GM12878 (cell line): ENCODE data around the gene THTPA. TPM values are rescaled to one million over a fixed set of nuclear protein-coding genes. Genes with fewer than 3 reads are reported as not detected.

ENCODE experiments used
- ATAC-seq: fragments of 200-7000 bp; cut with Tn5 transposase; 3 replicates; pipeline ENCODE4 v1.9.1; 2020; ENCODE audit warnings: mild to moderate bottlenecking, moderate library complexity
- BruUV-seq: library from RNA; stranded (reverse); fragments of 400-500 nt; replicated peaks from 2 replicates; lab custom pipeline; 2021; lab: Mats Ljungman, UMichigan
- CTCF ChIA-PET: fragments of 300-600 bp; sonication (Branson Sonifier 250); formaldehyde crosslinking; extraction: SDS; loops from one replicate; lab custom pipeline; 2021; ENCODE audit warnings: inconsistent platforms; lab: Yijun Ruan, JAX
- POLR2A ChIA-PET: fragments of 350-600 bp; formaldehyde crosslinking; extraction: SDS; loops from one replicate; lab custom pipeline; 2021; ENCODE audit warnings: inconsistent platforms; lab: Charles Lee
- RAD21 ChIA-PET: fragments of 300-600 bp; sonication (Branson Sonifier 250); formaldehyde crosslinking; loops from one replicate; lab custom pipeline; 2023; ENCODE audit warnings: antibody characterized with exemption; ENCODE audit not compliant: unreplicated experiment; lab: Charles Lee
- SMC1A ChIA-PET: fragments of 300-600 bp; sonication (Branson Sonifier 250); formaldehyde crosslinking; loops from one replicate; lab custom pipeline; 2023; ENCODE audit not compliant: unreplicated experiment, uncharacterized antibody; lab: Charles Lee
- DNase-seq: peaks from one replicate; pipeline ENCODE4 v3.0.0-alpha.2; 2011; ENCODE audit warnings: low read depth, low spot score
- FAIRE-seq: peaks from 3 replicates; lab custom pipeline; 2011; peaks lifted over from hg19 to GRCh38; lab: Jason Lieb, UNC
- H2AFZ ChIP-seq: 2 replicates; pipeline ENCODE4 v1.6.0; 2011; ENCODE audit warnings: low read depth, low read length, control low read depth; ENCODE audit not compliant: control insufficient read depth
- H3K27ac ChIP-seq: 2 replicates; pipeline ENCODE4 v1.5.1; 2011; ENCODE audit warnings: control low read depth; ENCODE audit not compliant: control insufficient read depth, insufficient read depth
- H3K27me3 ChIP-seq, 2 experiments: replicated peaks in 1 of 2; 2 replicates each; pipeline versions ENCODE4 v1.6.0 to v1.6.1; 2011; ENCODE audit warnings: low read length in 1 of 2; ENCODE audit not compliant: control insufficient read depth in 2 of 2, insufficient read depth in 2 of 2
- H3K36me3 ChIP-seq, 2 experiments: 2 replicates each; pipeline ENCODE4 v1.5.1; 2011; ENCODE audit warnings: low read length in 1 of 2; ENCODE audit not compliant: control insufficient read depth in 2 of 2, insufficient read depth in 2 of 2
- H3K4me1 ChIP-seq: 2 replicates; pipeline ENCODE4 v1.6.1; 2011; ENCODE audit warnings: mild to moderate bottlenecking, low read length, moderate library complexity, mixed read lengths; ENCODE audit not compliant: control insufficient read depth, insufficient read depth
- H3K4me2 ChIP-seq: 2 replicates; pipeline ENCODE4 v1.6.0; 2011; ENCODE audit warnings: control low read depth; ENCODE audit not compliant: control insufficient read depth, insufficient read depth
- H3K4me3 ChIP-seq: fragments of 200-600 bp; sonication (generic); 2 replicates; pipeline ENCODE4 v1.5.1; 2016
- H3K79me2 ChIP-seq: 2 replicates; pipeline ENCODE4 v1.6.0; 2011; ENCODE audit warnings: low read length; ENCODE audit not compliant: control insufficient read depth, insufficient read depth
- H3K9ac ChIP-seq: 2 replicates; pipeline ENCODE4 v1.8.0; 2011; ENCODE audit warnings: low read length, control low read depth, mixed read lengths; ENCODE audit not compliant: control insufficient read depth, insufficient read depth
- H3K9me3 ChIP-seq: replicated peaks from 3 replicates; pipeline ENCODE4 v1.5.1; 2011; ENCODE audit warnings: mild to moderate bottlenecking, low read length; ENCODE audit not compliant: control insufficient read depth, insufficient read depth
- H4K20me1 ChIP-seq: 2 replicates; pipeline ENCODE4 v1.6.0; 2011; ENCODE audit not compliant: control insufficient read depth, insufficient read depth
- CHD1 ChIP-seq: IDR thresholded peaks from 2 replicates; pipeline ENCODE4 v1.6.1; 2012; ENCODE audit warnings: low read depth, low read length, improper control_type of control experiment
- KDM1A ChIP-seq: fragments of 200-600 bp; sonication (generic); IDR thresholded peaks from 2 replicates; pipeline ENCODE4 v1.6.1; 2016; ENCODE audit warnings: borderline replicate concordance
- MYB ChIP-seq: fragments of 150-350 bp; IDR thresholded peaks from 2 replicates; pipeline ENCODE4 v1.6.1; 2014; ENCODE audit warnings: mild to moderate bottlenecking, low read depth, low read length, borderline replicate concordance
- NRF1 ChIP-seq: conservative IDR thresholded peaks from 2 replicates; pipeline ENCODE4 v1.6.1; 2011; ENCODE audit warnings: mild to moderate bottlenecking, low read depth, low read length, improper control_type of control experiment
- ZZZ3 ChIP-seq: IDR thresholded peaks from 2 replicates; pipeline ENCODE4 v1.6.1; 2011; ENCODE audit warnings: low read depth; ENCODE audit not compliant: control insufficient read depth, insufficient read length
- WGBS: methylation state at CpG from one replicate; pipeline ENCODE4 v1.1.6; 2016; ENCODE audit warnings: low lambda C conversion rate; ENCODE audit not compliant: insufficient replicate concordance, insufficient coverage; ENCODE audit errors: missing lambda C conversion rate; 5-methylcytosine and 5-hydroxymethylcytosine counted together
- in situ Hi-C: fragments of 300-500 bp; cut with MboI; formaldehyde crosslinking; loops from 9 replicates; pipeline ENCODE4 v1.14.3; 2018; ENCODE audit warnings: mixed read lengths
- intact Hi-C: fragments of 100-400 bp; cut with micrococcal nuclease; formaldehyde crosslinking; loops from one replicate; pipeline ENCODE4 v1.14.2; 2022; ENCODE audit not compliant: unreplicated experiment
- polyA plus RNA-seq, 11 experiments: library from polyadenylated mRNA; depleted of rRNA in 4 of 11; unstranded in 6 of 11; stranded (reverse) in 5 of 11; fragments of >200 nt; fragmentation: Nextera tagmentation in 4 of 11; fragmentation: Illumina TruSeq in 1 of 11; extraction: Ambion mirVana in 4 of 11; extraction: Trizol in 1 of 11; gene quantifications; 1 replicate in 1 of 11; 2 replicates in 10 of 11; pipeline versions ENCODE4 v1.2.1 to v1.2.3, GENCODE V29; 2011 to 2016; ENCODE audit warnings: inconsistent platforms in 2 of 11, missing spikeins in 2 of 11, low read depth in 1 of 11
- total RNA-seq, 4 experiments: library from RNA; depleted of rRNA in 3 of 4; stranded (reverse); fragments of >200 nt in 3 of 4; fragmentation: Illumina TruSeq in 1 of 4; extraction: Trizol in 1 of 4; gene quantifications; 2 replicates each; pipeline versions ENCODE4 v1.2.1 to v1.2.3, GENCODE V29; 2013 to 2021

Gene THTPA
- total and polyA plus RNA-seq, 10 of the 15 experiments (the other 5 are each of a cell fraction or from before 2014, with no cell fraction given) = 3.1 to 24.9 (median 12.8) TPM

GRCh38 chr14:23558346-23559009 lies 2.4 kb downstream of the THTPA start:
- POLR2A ChIA-PET = interaction anchor here (1.0 to 3.8 kb wide), 3 partner anchors 9 to 80 kb away, joined by 3 to 14 read pairs (median 4); partner anchors contain the start of gene AP1G2
- 96% methylated on average over 10 of the region's 10 CpGs for WGBS
- Histone ChIP-seq H3K36me3 (peaks cover 11 to 20% of the 10 kb centered on the region in 2 experiments; a peak in 3 of 4 replicates), H3K9ac (peak overlapping the region; percentile 79; the same call in 1 of the 2 replicates), H3K27ac (peak overlapping the region; percentile 76; the same call in 1 of the 2 replicates), H3K4me1 (peaks cover 3% of the 10 kb centered on the region), H3K4me3 (0 out of 2 replicates have a peak overlapping the region, but pooled peaks have one; percentile 82), H3K27me3 (no peaks in the 10 kb centered on the region), H4K20me1 (no peaks in the 10 kb centered on the region), H3K4me2 (peak overlapping the region; percentile 85), H2AFZ (no peak overlapping the region), H3K79me2 (peaks cover 26% of the 10 kb centered on the region), H3K9me3 (no peaks in the 10 kb centered on the region)
- TF ChIP-seq NRF1 = no peak
- TF ChIP-seq MYB = no peak
- TF ChIP-seq CHD1 = no peak
- TF ChIP-seq KDM1A = no peak
- no peak for TF ChIP-seq ZZZ3
- CTCF ChIA-PET = interaction anchor here (0.6 to 13.1 kb wide), 20 partner anchors 9 to 409 kb away, joined by 3 to 436 read pairs (median 5); partner anchors contain the start of genes AP1G2, NGDN and PABPN1
- FAIRE-seq (no peak), ATAC-seq (no peak), DNase-seq (no peak)
- SMC1A ChIA-PET = interaction anchor here (0.8 to 9.7 kb wide), 7 partner anchors 9 to 236 kb away, joined by 3 to 124 read pairs (median 5); partner anchors contain the start of genes AP1G2 and PABPN1
- BruUV-seq = no TSS peak
- intact Hi-C loops = loop anchor here (5.0 kb wide), 1 partner anchor 236 kb away; the partner anchor contains the start of gene PABPN1
- in situ Hi-C loops = loop anchor here (5.0 kb wide), 2 partner anchors 81 to 236 kb away; partner anchors contain the start of gene PABPN1
- RAD21 ChIA-PET = interaction anchor here (0.8 to 2.8 kb wide), 7 partner anchors 9 to 83 kb away, joined by 3 to 7 read pairs (median 3); no protein-coding TSS in a partner anchor
